Measurements from ENCODE around the gene MT1M.
"Not testable (repeated sequence)": the region's sequence is repeated elsewhere in the genome, so short reads cannot be mapped to it uniquely, and the experiment has no call there.

MT1M gene

DNA sequence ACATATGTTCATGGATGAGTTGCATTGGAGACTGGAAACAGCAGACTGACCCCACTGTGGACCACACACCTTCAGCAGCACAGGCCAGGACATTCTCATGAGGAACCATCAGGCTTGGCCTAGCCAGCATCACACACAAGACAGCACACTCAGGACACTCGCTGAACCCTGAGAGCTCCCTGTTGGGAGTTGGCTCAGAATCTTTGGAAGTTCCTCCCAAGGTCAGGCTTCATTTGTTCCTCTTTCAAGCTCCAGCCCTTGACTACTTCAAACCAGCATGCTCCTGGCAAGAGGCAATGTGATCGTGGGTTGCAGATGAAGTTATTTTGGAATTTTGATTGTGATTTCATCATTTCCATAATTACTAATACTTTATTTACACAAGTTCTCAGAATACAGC lies 39.2 kb downstream of the MT1M start:
- DNase-seq: not testable (repeated sequence)

DNA sequence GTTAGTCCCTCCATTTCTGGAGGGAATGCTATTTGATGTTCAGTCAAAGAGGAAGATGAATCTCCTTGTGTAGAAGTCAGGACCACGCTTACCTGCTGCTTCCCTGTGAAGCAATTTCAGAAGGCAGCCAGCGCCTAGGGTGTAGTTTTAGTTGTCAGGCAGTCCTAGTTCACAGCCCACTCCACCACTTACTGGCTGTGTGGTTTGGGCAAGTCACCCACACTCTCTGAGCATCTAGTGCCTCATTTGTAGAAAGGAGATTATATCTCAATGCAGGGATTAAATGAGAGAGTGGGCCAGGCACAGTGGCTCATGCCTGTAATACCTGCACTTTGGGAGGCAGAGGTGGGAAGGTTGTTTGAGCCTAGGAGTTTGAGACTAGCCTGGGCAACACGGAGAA lies 39.7 kb downstream of the MT1M start:
- not testable (repeated sequence) for DNase-seq

GRCh38 chr16:56672761-56673536 lies 40.5 kb downstream of the MT1M start:
- DNase-seq: peak in 1 of 56 donors; percentile 15

DNA sequence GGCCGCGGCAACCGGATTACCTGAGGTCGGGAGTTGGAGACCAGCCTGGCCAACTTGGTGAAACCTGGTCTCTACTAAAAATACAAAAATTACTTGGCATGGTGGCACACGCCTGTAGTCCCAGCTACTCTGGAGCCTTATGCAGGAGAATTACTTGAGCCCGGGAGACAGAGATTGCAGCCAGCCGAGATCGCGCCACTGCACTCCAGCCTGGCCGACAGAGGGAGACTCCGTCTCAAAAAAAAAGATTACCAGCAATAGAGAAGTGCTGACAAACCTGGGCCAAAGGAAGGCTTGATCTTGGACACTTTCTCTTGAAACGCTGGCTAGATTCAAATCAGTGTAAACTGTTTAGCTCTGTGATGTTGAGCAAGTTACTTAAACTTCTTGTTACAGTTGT lies 41.5 kb downstream of the MT1M start:
- peak in 3 of 56 donors; percentile 16 to 24 (median 19) for DNase-seq

GRCh38 chr16:56674570-56674969 lies 42.1 kb downstream of the MT1M start:
- DNase-seq: not testable (repeated sequence)

- DNase-seq: no peak
Measured at GRCh38 chr16:56675685-56676210, 43.3 kb downstream of the MT1M start.

- no peak for DNase-seq
Measured at GRCh38 chr16:56677474-56677873, 45.0 kb downstream of the MT1M start.

- no peak for DNase-seq
Measured at GRCh38 chr16:56679078-56679730, 46.7 kb downstream of the MT1M start.

DNA sequence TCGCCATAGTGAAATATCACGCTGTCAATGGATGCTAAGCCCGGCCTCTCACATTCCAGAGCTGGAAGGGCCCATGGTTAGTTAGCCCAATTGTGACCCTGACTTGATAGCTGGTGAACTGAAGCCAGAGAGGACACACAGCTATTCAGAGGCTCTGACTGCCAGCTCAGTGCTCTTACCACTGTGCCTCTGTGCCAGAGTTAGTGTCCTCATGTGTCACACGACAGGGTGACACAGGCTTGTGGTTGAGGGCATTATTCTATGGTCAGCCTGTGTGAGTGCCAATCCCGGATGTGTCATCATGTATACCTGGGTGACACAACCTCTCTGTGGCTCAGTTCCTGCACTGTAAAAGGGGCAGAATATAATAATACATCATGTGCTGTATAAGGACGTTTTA lies 47.4 kb downstream of the MT1M start:
- DNase-seq: peak in 1 of 56 donors; percentile 36

DNA sequence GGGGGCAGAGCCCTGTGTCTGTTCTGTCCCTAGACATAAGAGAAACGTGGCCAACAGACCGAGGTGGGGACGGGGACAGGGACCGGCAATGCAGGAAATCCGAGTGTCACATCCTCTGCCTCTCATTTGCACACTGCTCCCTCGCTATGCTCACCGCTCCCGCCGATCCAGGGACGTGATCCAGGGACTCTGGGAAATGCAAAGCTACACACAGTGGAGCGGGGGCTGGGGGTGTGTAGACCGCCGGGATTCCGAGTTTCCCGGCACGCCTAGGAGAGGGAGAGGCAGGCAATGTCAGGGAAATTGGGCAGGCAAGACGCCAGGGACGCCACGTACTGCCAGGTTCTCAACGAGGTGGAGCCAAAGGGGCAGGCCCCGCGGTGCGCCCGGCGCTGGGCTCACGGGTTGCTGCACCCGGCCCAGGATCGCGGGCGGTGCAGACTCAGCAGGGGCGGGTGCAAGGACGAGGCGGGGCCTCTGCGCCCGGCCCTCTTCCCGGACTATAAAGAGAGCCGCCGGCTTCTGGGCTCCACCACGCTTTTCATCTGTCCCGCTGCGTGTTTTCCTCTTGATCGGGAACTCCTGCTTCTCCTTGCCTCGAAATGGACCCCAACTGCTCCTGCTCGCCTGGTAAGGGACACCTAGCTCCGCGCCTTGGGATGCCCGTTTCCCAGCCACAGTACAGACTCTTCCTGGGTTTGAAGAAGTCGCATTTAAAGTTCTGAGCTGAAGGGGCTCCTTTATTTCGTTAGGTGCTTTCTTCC lies 49.7 kb downstream of the MT1M start, which contains the start of gene MT1X:
Gene MT1X (plus strand): TSS at position 532 of the 764 bp plus-strand sequence. CDS start 71 bp downstream, at position 603.
- peak; percentile 37 to 94 (median 80) for DNase-seq

DNA sequence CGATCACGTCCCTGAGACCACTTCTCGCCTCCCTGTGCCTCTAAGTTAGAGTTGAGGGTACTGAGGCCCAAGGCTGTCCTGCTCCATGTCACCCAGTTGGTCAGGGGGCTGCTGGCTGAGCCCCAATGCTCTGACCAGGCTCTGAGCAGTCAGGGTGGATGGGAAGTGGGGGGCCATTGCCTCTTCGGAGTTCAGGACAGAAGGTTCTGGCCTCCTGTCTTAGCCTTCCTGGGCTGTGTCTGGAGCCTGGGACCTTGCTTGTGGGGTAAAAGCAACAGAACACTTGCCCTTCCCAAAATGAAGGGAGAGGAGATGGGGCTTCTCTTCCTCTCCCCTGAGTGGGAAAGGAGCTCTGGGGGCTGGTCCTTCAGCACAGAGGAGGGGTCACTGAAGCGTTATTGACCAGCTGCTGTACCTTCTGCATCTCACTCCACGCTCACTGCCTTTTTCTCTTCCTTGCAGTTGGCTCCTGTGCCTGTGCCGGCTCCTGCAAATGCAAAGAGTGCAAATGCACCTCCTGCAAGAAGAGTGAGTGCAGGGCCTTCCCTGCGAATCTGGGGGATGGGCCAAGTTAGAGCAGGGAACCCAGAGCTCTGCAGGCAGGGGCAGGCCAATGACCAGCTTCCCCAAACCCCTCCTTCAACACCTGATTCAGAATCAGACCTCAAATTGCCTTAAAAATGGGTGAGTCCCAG lies 50.4 kb downstream of the MT1M start:
- DNase-seq: no peak
